ENCODE measurements around the gene BBS2.

DNA sequence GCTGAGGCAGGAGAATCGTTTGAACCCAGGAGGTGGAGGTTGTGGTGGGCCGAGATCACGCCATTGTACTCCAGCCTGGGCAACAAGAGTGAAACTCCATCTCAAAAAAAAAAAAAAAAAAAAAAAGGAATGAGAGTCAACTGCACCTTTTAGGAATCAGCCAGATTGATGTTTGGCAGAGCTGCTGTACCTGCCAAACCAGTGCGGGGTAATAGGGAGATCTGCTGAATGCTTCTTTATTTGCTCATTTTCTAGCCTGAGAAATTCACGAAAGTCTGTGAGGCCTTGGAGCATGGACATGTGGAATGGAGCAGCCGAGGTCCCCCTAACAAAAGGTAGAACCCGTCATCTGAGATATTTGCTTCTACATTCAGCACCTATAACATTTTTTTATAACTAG is 50.1 kb downstream of the BBS2 start:
- TF ChIP-seq, protein P1, sequence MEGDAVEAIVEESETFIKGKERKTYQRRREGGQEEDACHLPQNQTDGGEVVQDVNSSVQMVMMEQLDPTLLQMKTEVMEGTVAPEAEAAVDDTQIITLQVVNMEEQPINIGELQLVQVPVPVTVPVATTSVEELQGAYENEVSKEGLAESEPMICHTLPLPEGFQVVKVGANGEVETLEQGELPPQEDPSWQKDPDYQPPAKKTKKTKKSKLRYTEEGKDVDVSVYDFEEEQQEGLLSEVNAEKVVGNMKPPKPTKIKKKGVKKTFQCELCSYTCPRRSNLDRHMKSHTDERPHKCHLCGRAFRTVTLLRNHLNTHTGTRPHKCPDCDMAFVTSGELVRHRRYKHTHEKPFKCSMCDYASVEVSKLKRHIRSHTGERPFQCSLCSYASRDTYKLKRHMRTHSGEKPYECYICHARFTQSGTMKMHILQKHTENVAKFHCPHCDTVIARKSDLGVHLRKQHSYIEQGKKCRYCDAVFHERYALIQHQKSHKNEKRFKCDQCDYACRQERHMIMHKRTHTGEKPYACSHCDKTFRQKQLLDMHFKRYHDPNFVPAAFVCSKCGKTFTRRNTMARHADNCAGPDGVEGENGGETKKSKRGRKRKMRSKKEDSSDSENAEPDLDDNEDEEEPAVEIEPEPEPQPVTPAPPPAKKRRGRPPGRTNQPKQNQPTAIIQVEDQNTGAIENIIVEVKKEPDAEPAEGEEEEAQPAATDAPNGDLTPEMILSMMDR (IDR thresholded peaks at IDR 0.05) = no peak
- no peak for TF ChIP-seq POLR2A (IDR thresholded peaks at IDR 0.05)

Data from tibial nerve (tissue), 3 donors.